ENCODE results near the gene IL1RN.

GRCh38 chr2:113118263-113118657 is 9.1 kb upstream of the IL1RN start:
- TF ChIP-seq, protein P1, sequence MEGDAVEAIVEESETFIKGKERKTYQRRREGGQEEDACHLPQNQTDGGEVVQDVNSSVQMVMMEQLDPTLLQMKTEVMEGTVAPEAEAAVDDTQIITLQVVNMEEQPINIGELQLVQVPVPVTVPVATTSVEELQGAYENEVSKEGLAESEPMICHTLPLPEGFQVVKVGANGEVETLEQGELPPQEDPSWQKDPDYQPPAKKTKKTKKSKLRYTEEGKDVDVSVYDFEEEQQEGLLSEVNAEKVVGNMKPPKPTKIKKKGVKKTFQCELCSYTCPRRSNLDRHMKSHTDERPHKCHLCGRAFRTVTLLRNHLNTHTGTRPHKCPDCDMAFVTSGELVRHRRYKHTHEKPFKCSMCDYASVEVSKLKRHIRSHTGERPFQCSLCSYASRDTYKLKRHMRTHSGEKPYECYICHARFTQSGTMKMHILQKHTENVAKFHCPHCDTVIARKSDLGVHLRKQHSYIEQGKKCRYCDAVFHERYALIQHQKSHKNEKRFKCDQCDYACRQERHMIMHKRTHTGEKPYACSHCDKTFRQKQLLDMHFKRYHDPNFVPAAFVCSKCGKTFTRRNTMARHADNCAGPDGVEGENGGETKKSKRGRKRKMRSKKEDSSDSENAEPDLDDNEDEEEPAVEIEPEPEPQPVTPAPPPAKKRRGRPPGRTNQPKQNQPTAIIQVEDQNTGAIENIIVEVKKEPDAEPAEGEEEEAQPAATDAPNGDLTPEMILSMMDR (conservative IDR thresholded peaks at IDR 0.05), result no peak
- TF ChIP-seq ZFX (IDR thresholded peaks at IDR 0.05), result no peak
